Osteoblast (primary cell): Measurements from ENCODE around the gene HCFC1R1. TPM values are rescaled to one million over a fixed set of nuclear protein-coding genes. Genes with fewer than 3 reads are reported as not detected.

Experiments used
- DNase-seq: peaks from one replicate; pipeline ENCODE4 v3.0.0; 2011; ENCODE audit warnings: low spot score, mixed read lengths; ENCODE audit not compliant: insufficient read length; ENCODE audit errors: missing footprints
- H2AFZ ChIP-seq: 2 replicates; pipeline ENCODE4 v1.6.0; 2011; ENCODE audit warnings: mild to moderate bottlenecking, low read length
- H3K27ac ChIP-seq: 2 replicates; pipeline ENCODE4 v1.5.1; 2011; ENCODE audit warnings: mild to moderate bottlenecking, low read depth, low read length, moderate library complexity
- H3K27me3 ChIP-seq: 2 replicates; pipeline ENCODE4 v1.6.0; 2012; ENCODE audit warnings: mild to moderate bottlenecking, control low read depth, inconsistent platforms, low read length, moderate library complexity; ENCODE audit not compliant: insufficient read depth
- H3K36me3 ChIP-seq: 2 replicates; pipeline ENCODE4 v1.5.1; 2011; ENCODE audit warnings: mild to moderate bottlenecking, low read length, control low read depth, moderate library complexity; ENCODE audit not compliant: insufficient read depth
- H3K4me1 ChIP-seq: 2 replicates; pipeline ENCODE4 v1.5.1; 2011; ENCODE audit warnings: mild to moderate bottlenecking, low read length, control low read depth, moderate library complexity; ENCODE audit not compliant: insufficient read depth
- H3K4me2 ChIP-seq: 2 replicates; pipeline ENCODE4 v1.6.0; 2011; ENCODE audit warnings: mild to moderate bottlenecking, low read length; ENCODE audit not compliant: insufficient read depth
- H3K4me3 ChIP-seq: fragments of 200-600 bp; sonication (generic); 3 replicates; pipeline ENCODE4 v1.5.1; 2012; ENCODE audit warnings: mild to moderate bottlenecking, low read length, inconsistent platforms; ENCODE audit not compliant: insufficient read depth
- H3K79me2 ChIP-seq: 2 replicates; pipeline ENCODE4 v1.6.0; 2012; ENCODE audit warnings: mild to moderate bottlenecking, low read length, control low read depth, inconsistent platforms; ENCODE audit not compliant: insufficient read depth
- H3K9me3 ChIP-seq: 2 replicates; pipeline ENCODE4 v1.5.1; 2011; ENCODE audit warnings: low read depth, low read length, control low read depth
- H4K20me1 ChIP-seq: 2 replicates; pipeline ENCODE4 v1.6.0; 2012; ENCODE audit warnings: mild to moderate bottlenecking, low read length, control low read depth; ENCODE audit not compliant: insufficient read depth
- CTCF ChIP-seq: IDR thresholded peaks from 2 replicates; pipeline ENCODE4 v1.5.1; 2011; ENCODE audit warnings: mild to moderate bottlenecking, low read depth, low read length, moderate library complexity; ENCODE audit errors: extremely low read depth
- total RNA-seq: library from RNA; depleted of rRNA; stranded (reverse); fragments of >200 nt; gene quantifications from 2 replicates; pipeline ENCODE4 v1.2.3, GENCODE V29; 2012

Gene HCFC1R1
- total RNA-seq, 1 donor, result 20.3 TPM

- no peak overlapping the region for H2AFZ ChIP-seq
- peaks cover under 1% of the 10 kb centered on the region for H3K4me1 ChIP-seq
- H3K4me2 ChIP-seq, result no peak overlapping the region
- H3K36me3 ChIP-seq, result peaks cover 10% of the 10 kb centered on the region
- no peak for TF ChIP-seq CTCF
- no peak overlapping the region for H3K4me3 ChIP-seq
- no peaks in the 10 kb centered on the region for H3K79me2 ChIP-seq
- peak; percentile 84 for DNase-seq
- no peak overlapping the region for H3K27ac ChIP-seq
- peaks cover 19% of the 10 kb centered on the region for H4K20me1 ChIP-seq
- peaks cover 34% of the 10 kb centered on the region for H3K27me3 ChIP-seq
- H3K9me3 ChIP-seq, result no peaks in the 10 kb centered on the region
These were observed 5.1 kb upstream of the HCFC1R1 start for GRCh38 chr16:3028716-3029319.

DNA sequence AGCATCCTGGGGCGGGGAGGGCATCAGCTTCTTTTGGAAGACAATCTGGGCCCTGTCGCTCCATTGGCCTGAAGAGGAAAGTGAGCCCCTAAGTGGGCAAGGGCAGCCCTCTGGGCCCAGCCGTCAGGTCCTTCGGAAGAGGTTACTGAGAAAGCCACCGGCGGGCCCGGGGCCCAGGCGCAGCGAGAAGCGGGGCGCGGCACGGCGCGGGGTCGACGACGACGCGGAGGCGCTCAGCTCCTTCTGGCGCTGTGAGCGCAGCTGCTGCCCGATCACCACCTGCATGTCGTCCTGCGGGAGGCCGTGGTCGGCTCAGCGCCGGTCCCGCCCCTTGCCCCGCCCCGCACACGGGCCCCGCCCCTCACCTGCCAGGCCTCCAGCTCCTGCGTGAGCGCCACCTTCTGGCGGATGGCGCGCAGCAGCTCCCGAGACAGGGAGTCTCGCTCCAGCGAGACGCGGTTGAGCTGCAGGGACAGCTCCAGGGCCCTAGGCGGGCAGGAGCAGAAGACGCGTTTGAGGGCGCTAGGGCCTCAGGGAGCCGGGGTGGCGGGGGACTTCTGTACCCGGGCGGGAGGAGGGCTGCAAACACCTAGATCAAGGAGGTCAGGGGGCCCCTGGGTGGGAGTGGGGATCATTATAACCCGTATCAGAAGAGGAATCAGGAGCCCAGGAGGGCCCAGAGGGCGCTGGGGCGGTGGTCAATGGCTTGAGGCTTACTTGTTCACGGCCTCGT lies 4.4 kb upstream of the HCFC1R1 start:
- peak; percentile 96 for DNase-seq
- H3K79me2 ChIP-seq, result no peaks in the 10 kb centered on the region
- peak; percentile 46 for TF ChIP-seq CTCF

GRCh38 chr16:3027489-3027795 lies 3.7 kb upstream of the HCFC1R1 start:
- H2AFZ ChIP-seq, result no peak overlapping the region
- no peak for TF ChIP-seq CTCF
- peaks cover 21% of the 10 kb centered on the region for H3K27me3 ChIP-seq
- H3K9me3 ChIP-seq, result no peaks in the 10 kb centered on the region
- H4K20me1 ChIP-seq, result peaks cover 26% of the 10 kb centered on the region
- no peak overlapping the region for H3K4me2 ChIP-seq
- no peaks in the 10 kb centered on the region for H3K79me2 ChIP-seq
- H3K36me3 ChIP-seq, result peaks cover 14% of the 10 kb centered on the region
- peaks cover 14% of the 10 kb centered on the region for H3K4me1 ChIP-seq
- no peak for DNase-seq
- no peak overlapping the region for H3K4me3 ChIP-seq
- no peak overlapping the region for H3K27ac ChIP-seq

More for the DNA sequence above, 4.4 kb upstream of the HCFC1R1 start:
- Histone ChIP-seq H3K36me3 (peaks cover 10% of the 10 kb centered on the region), H3K27me3 (peaks cover 27% of the 10 kb centered on the region), H3K4me1 (peaks cover 7% of the 10 kb centered on the region), H3K4me3 (no peak overlapping the region), H4K20me1 (peaks cover 23% of the 10 kb centered on the region), H2AFZ (no peak overlapping the region), H3K9me3 (no peaks in the 10 kb centered on the region), H3K27ac (no peak overlapping the region), H3K4me2 (no peak overlapping the region)
